ENCODE results near the gene LHX4.

GRCh38 chr1:180280617-180281016 lies 50.6 kb downstream of the LHX4 start:
- TF ChIP-seq POLR2AphosphoS5 (IDR thresholded peaks at IDR 0.05) = no peak
- no peak for TF ChIP-seq CTCF (IDR thresholded peaks at IDR 0.05 in 8 of 11, conservative IDR thresholded peaks at IDR 0.05 in 3 of 11)
- no peak for TF ChIP-seq POLR2A (IDR thresholded peaks at IDR 0.05)
